HG02870 (cell line): Measurements from ENCODE around the gene DEK.
A peak's percentile ranks its signal among the peaks of the same experiment; 100 is the strongest.

Experiments
- ATAC-seq: cut with Tn5 transposase; IDR thresholded peaks from one replicate; pipeline ENCODE4 v1.9.1; 2021; ENCODE audit warnings: mild to moderate bottlenecking, moderate library complexity; ENCODE audit not compliant: unreplicated experiment

DEK gene

GRCh38 chr6:18265787-18266522 is 1.6 kb upstream of the DEK start:
- no peak for ATAC-seq

GRCh38 chr6:18264923-18265377 is 620 bp upstream of the DEK start:
- ATAC-seq: no peak

- ATAC-seq: no peak
Measured at GRCh38 chr6:18263418-18264218, 712 bp downstream of the DEK start.

GRCh38 chr6:18262702-18263417 is 1.5 kb downstream of the DEK start:
- ATAC-seq: peak; percentile 61

GRCh38 chr6:18261877-18262276 is 2.5 kb downstream of the DEK start:
- no peak for ATAC-seq

GRCh38 chr6:18260448-18261106 is 3.8 kb downstream of the DEK start:
- peak; percentile 43 for ATAC-seq

GRCh38 chr6:18259675-18260447 is 4.5 kb downstream of the DEK start:
- no peak for ATAC-seq

GRCh38 chr6:18254793-18255192 is 9.5 kb downstream of the DEK start:
- ATAC-seq: no peak

GRCh38 chr6:18253635-18254034 is 10.7 kb downstream of the DEK start:
- ATAC-seq: no peak

GRCh38 chr6:18249271-18249670 is 15.1 kb downstream of the DEK start:
- no peak for ATAC-seq

GRCh38 chr6:18248698-18249097 is 15.6 kb downstream of the DEK start:
- ATAC-seq: no peak

GRCh38 chr6:18247002-18247401 is 17.3 kb downstream of the DEK start:
- no peak for ATAC-seq

- ATAC-seq: no peak
Measured at GRCh38 chr6:18246205-18246604, 18.1 kb downstream of the DEK start.

- ATAC-seq: peak; percentile 40
Measured at GRCh38 chr6:18245642-18246041, 18.7 kb downstream of the DEK start.

GRCh38 chr6:18245079-18245478 is 19.3 kb downstream of the DEK start:
- ATAC-seq: no peak

GRCh38 chr6:18244251-18244650 is 20.1 kb downstream of the DEK start:
- ATAC-seq: no peak

- no peak for ATAC-seq
Measured at GRCh38 chr6:18243302-18243893, 20.9 kb downstream of the DEK start.

GRCh38 chr6:18242062-18242851 is 22.1 kb downstream of the DEK start:
- no peak for ATAC-seq
